DOHH2 (cell line): ENCODE data around the gene SYNE3.

Experiments used
- H3F3A ChIP-seq: fragments of 200-600 bp; sonication (generic), shearing (Covaris generic); 2 replicates; pipeline ENCODE4 v1.6.0; 2016; ENCODE audit warnings: antibody characterized with exemption, mild to moderate bottlenecking; ENCODE audit not compliant: control insufficient read depth, insufficient read depth
- H3K27ac ChIP-seq: fragments of 200-600 bp; sonication (generic); 2 replicates; pipeline ENCODE4 v1.5.1; 2014; ENCODE audit warnings: low read depth, mild to moderate bottlenecking, low read length, moderate library complexity
- H3K27me3 ChIP-seq: fragments of 200-600 bp; sonication (generic); 2 replicates; pipeline ENCODE4 v1.6.1; 2014; ENCODE audit warnings: mild to moderate bottlenecking, low read length, mixed read lengths; ENCODE audit not compliant: control insufficient read depth
- H3K36me3 ChIP-seq: fragments of 200-600 bp; sonication (generic); 2 replicates; pipeline ENCODE4 v1.6.1; 2014; ENCODE audit warnings: mild to moderate bottlenecking, low read length, moderate library complexity, mixed read lengths; ENCODE audit not compliant: control insufficient read depth
- H3K4me1 ChIP-seq: fragments of 200-600 bp; sonication (generic); 2 replicates; pipeline ENCODE4 v1.6.1; 2014; ENCODE audit warnings: mild to moderate bottlenecking, low read length, mixed read lengths; ENCODE audit not compliant: control insufficient read depth
- H3K4me2 ChIP-seq: fragments of 200-600 bp; sonication (generic); 2 replicates; pipeline ENCODE4 v1.6.0; 2014; ENCODE audit warnings: mild to moderate bottlenecking, low read length, moderate library complexity
- H3K4me3 ChIP-seq: fragments of 200-600 bp; sonication (generic); 2 replicates; pipeline ENCODE4 v1.5.1; 2014; ENCODE audit warnings: mild to moderate bottlenecking, low read length, mixed read lengths
- H3K79me2 ChIP-seq: fragments of 200-600 bp; sonication (generic); 2 replicates; pipeline ENCODE4 v1.6.1; 2014; ENCODE audit warnings: mild to moderate bottlenecking, low read length, mixed read lengths; ENCODE audit not compliant: control insufficient read depth
- H3K9me2 ChIP-seq: fragments of 200-600 bp; sonication (generic); replicated peaks from 2 replicates; pipeline ENCODE4 v1.6.1; 2014; ENCODE audit warnings: mild to moderate bottlenecking, low read length, mixed read lengths; ENCODE audit not compliant: control insufficient read depth
- H3K9me3 ChIP-seq: fragments of 200-600 bp; sonication (generic); 2 replicates; pipeline ENCODE4 v1.6.1; 2014; ENCODE audit warnings: antibody characterized with exemption, low read length, mixed read lengths; ENCODE audit not compliant: control insufficient read depth, insufficient read depth
- H4K20me1 ChIP-seq: fragments of 200-600 bp; sonication (generic); 2 replicates; pipeline ENCODE4 v1.6.0; 2014; ENCODE audit warnings: low read depth, mild to moderate bottlenecking, antibody characterized with exemption, low read length, moderate library complexity; ENCODE audit not compliant: control insufficient read depth, insufficient read depth
- CTCF ChIP-seq: fragments of 200-600 bp; sonication (generic); IDR thresholded peaks from one replicate; pipeline ENCODE4 v1.5.1; 2014; ENCODE audit warnings: antibody characterized with exemption, mild to moderate bottlenecking, low read depth, low read length; ENCODE audit not compliant: poor library complexity, severe bottlenecking
- EZH2phosphoT487 ChIP-seq: fragments of 200-600 bp; sonication (generic); IDR thresholded peaks from 2 replicates; pipeline ENCODE4 v1.6.1; 2017; ENCODE audit warnings: borderline replicate concordance, mild to moderate bottlenecking, antibody characterized with exemption, low read length, moderate library complexity, mixed read lengths

The SYNE3 gene

GRCh38 chr14:95529216-95529615 lies 12.8 kb upstream of the SYNE3 start:
- no peak overlapping the region for H3K4me3 ChIP-seq
- peaks cover 28% of the 10 kb centered on the region for H3K4me1 ChIP-seq
- no peak overlapping the region for H3K4me2 ChIP-seq
- peaks cover 50% of the 10 kb centered on the region for H3K36me3 ChIP-seq
- H3K9me2 ChIP-seq: no peaks in the 10 kb centered on the region
- TF ChIP-seq CTCF (no peak), EZH2phosphoT487 (no peak)
- peaks cover 20% of the 10 kb centered on the region for H3F3A ChIP-seq
- no peak overlapping the region for H3K27ac ChIP-seq
- H4K20me1 ChIP-seq: peaks cover 19% of the 10 kb centered on the region; the same call in 1 of the 2 replicates
- no peaks in the 10 kb centered on the region for H3K27me3 ChIP-seq
- H3K9me3 ChIP-seq: no peaks in the 10 kb centered on the region
- H3K79me2 ChIP-seq: peaks cover 43% of the 10 kb centered on the region

GRCh38 chr14:95527387-95528002 lies 11.0 kb upstream of the SYNE3 start:
- Histone ChIP-seq H4K20me1 (peaks cover 12% of the 10 kb centered on the region; the same call in 1 of the 2 replicates), H3K9me3 (no peaks in the 10 kb centered on the region), H3K36me3 (peaks cover 33% of the 10 kb centered on the region), H3K9me2 (no peaks in the 10 kb centered on the region), H3K79me2 (peaks cover 26% of the 10 kb centered on the region), H3K4me2 (no peak overlapping the region), H3K4me1 (peaks cover 33% of the 10 kb centered on the region), H3K4me3 (no peak overlapping the region), H3F3A (peaks cover 20% of the 10 kb centered on the region), H3K27me3 (no peaks in the 10 kb centered on the region), H3K27ac (no peak overlapping the region)
- TF ChIP-seq EZH2phosphoT487 (no peak), CTCF (peak; percentile 84)

GRCh38 chr14:95526483-95527386 lies 10.3 kb upstream of the SYNE3 start:
- Histone ChIP-seq H3K4me3 (no peak overlapping the region), H4K20me1 (peaks cover 4% of the 10 kb centered on the region; the same call in 1 of the 2 replicates), H3F3A (peaks cover 15% of the 10 kb centered on the region), H3K4me2 (no peak overlapping the region), H3K9me3 (no peaks in the 10 kb centered on the region), H3K36me3 (peaks cover 25% of the 10 kb centered on the region), H3K4me1 (peaks cover 25% of the 10 kb centered on the region), H3K79me2 (peaks cover 18% of the 10 kb centered on the region), H3K27me3 (no peaks in the 10 kb centered on the region), H3K9me2 (no peaks in the 10 kb centered on the region), H3K27ac (no peak overlapping the region)
- TF ChIP-seq CTCF (no peak), EZH2phosphoT487 (no peak)
